A549 (cell line): ENCODE measurements around the gene ADARB2. TPM values are rescaled to one million over a fixed set of nuclear protein-coding genes. Genes with fewer than 3 reads are reported as not detected.
"Not testable (repeated sequence)": the region's sequence is repeated elsewhere in the genome, so short reads cannot be mapped to it uniquely, and the experiment has no call there.

Experiments used
- ATAC-seq, 2 experiments: fragments of 200-7000 bp in 1 of 2; fragments of >200 bp in 1 of 2; cut with Nextera tagmentation in 1 of 2; cut with Tn5 transposase in 1 of 2; 3 replicates each; pipeline versions ENCODE4 v1.8.0 to v1.9.1; 2018 to 2020; ENCODE audit warnings: mild to moderate bottlenecking in 1 of 2, moderate library complexity in 1 of 2
- CTCF ChIA-PET: fragments of 300-600 bp; sonication (Branson Sonifier 250); formaldehyde crosslinking; extraction: SDS; loops from one replicate; lab custom pipeline; 2021; ENCODE audit warnings: antibody characterized with exemption, inconsistent platforms; lab: Yijun Ruan, JAX
- POLR2A ChIA-PET: fragments of 350-600 bp; formaldehyde crosslinking; extraction: SDS; loops from one replicate; lab custom pipeline; 2021; ENCODE audit warnings: antibody characterized with exemption, inconsistent platforms; lab: Yijun Ruan, JAX
- DNase-seq, 2 experiments: peaks; one replicate each; pipeline versions ENCODE4 v3.0.0 to v3.0.0-alpha.2; 2011 to 2016; ENCODE audit warnings: low read depth in 1 of 2, low spot score in 1 of 2
- FAIRE-seq: peaks from 2 replicates; lab custom pipeline; 2011; peaks lifted over from hg19 to GRCh38; lab: Jason Lieb, UNC
- H3K27ac ChIP-seq, 2 experiments: fragments of >200 bp; sonication (Bioruptor Twin); formaldehyde crosslinking; 3 replicates each; pipeline ENCODE4 v1.5.1; 2016 to 2017
- H3K4me1 ChIP-seq: fragments of >200 bp; sonication (Bioruptor Twin); formaldehyde crosslinking; 3 replicates; pipeline ENCODE4 v1.6.1; 2016
- H3K4me2 ChIP-seq: fragments of >200 bp; sonication (Bioruptor Twin); formaldehyde crosslinking; 3 replicates; pipeline ENCODE4 v1.6.1; 2016
- H3K4me3 ChIP-seq: fragments of >200 bp; sonication (Bioruptor Twin); formaldehyde crosslinking; 3 replicates; pipeline ENCODE4 v1.5.1; 2016
- H3K9me3 ChIP-seq: fragments of >200 bp; sonication (Bioruptor Twin); formaldehyde crosslinking; 3 replicates; pipeline ENCODE4 v1.6.1; 2016
- FOXS1 ChIP-seq: fragments of 250-450 bp; sonication (Bioruptor Pico); IDR thresholded peaks from 2 replicates; pipeline ENCODE4 v1.5.0; 2020; ENCODE audit warnings: mild to moderate bottlenecking, moderate library complexity
- HDAC2 ChIP-seq: fragments of 200-600 bp; sonication (generic); IDR thresholded peaks from 2 replicates; pipeline ENCODE4 v1.6.1; 2016
- HMGXB4 ChIP-seq: fragments of 250-450 bp; sonication (Bioruptor Pico); IDR thresholded peaks from 2 replicates; pipeline ENCODE4 v1.5.0; 2021; ENCODE audit warnings: mild to moderate bottlenecking, moderate library complexity, borderline replicate concordance
- HOXB13 ChIP-seq: fragments of 250-450 bp; sonication (Bioruptor Pico); IDR thresholded peaks from 2 replicates; pipeline ENCODE4 v1.5.0; 2020; ENCODE audit warnings: low read depth, mild to moderate bottlenecking, moderate library complexity
- HOXB5 ChIP-seq: fragments of 250-450 bp; sonication (Bioruptor Pico); IDR thresholded peaks from 2 replicates; pipeline ENCODE4 v1.5.0; 2020; ENCODE audit warnings: mild to moderate bottlenecking, moderate library complexity
- JUNB ChIP-seq: fragments of >200 bp; sonication (Bioruptor Twin); formaldehyde crosslinking; IDR thresholded peaks from 2 replicates; pipeline ENCODE4 v1.6.1; 2016
- KDM1A ChIP-seq: fragments of 200-600 bp; sonication (generic); IDR thresholded peaks from 2 replicates; pipeline ENCODE4 v1.6.1; 2016; ENCODE audit warnings: low read depth, mild to moderate bottlenecking
- KDM5A ChIP-seq: fragments of 200-600 bp; sonication (generic); IDR thresholded peaks from 2 replicates; pipeline ENCODE4 v1.6.1; 2016; ENCODE audit warnings: antibody characterized with exemption, mild to moderate bottlenecking
- MAX ChIP-seq: IDR thresholded peaks from 2 replicates; pipeline ENCODE4 v1.6.1; 2012
- MAZ ChIP-seq: fragments of 150-350 bp; IDR thresholded peaks from 2 replicates; pipeline ENCODE4 v1.6.1; 2014; ENCODE audit warnings: antibody characterized with exemption, low read depth, low read length, borderline replicate concordance
- NPAS2 ChIP-seq: fragments of 250-450 bp; sonication (Bioruptor Pico); IDR thresholded peaks from 2 replicates; pipeline ENCODE4 v1.8.0; 2022; ENCODE audit warnings: mild to moderate bottlenecking, moderate library complexity, borderline replicate concordance
- POLR2AphosphoS2 ChIP-seq: conservative IDR thresholded peaks from 2 replicates; pipeline ENCODE4 v1.6.1; 2012; ENCODE audit warnings: low read length, improper control_type of control experiment, inconsistent platforms
- RCOR1 ChIP-seq: fragments of 150-350 bp; IDR thresholded peaks from 2 replicates; pipeline ENCODE4 v1.6.1; 2014; ENCODE audit warnings: antibody characterized with exemption, low read length, low read depth
- RFX5 ChIP-seq: fragments of 450-650 bp; IDR thresholded peaks from 2 replicates; pipeline ENCODE4 v1.7.1; 2014; ENCODE audit warnings: antibody characterized with exemption, mild to moderate bottlenecking, moderate library complexity
- TP53 ChIP-seq: fragments of 250-450 bp; sonication (Bioruptor Pico); IDR thresholded peaks from 2 replicates; pipeline ENCODE4 v1.5.0; 2021; ENCODE audit warnings: mild to moderate bottlenecking, moderate library complexity
- USF2 ChIP-seq: fragments of 450-650 bp; IDR thresholded peaks from 2 replicates; pipeline ENCODE4 v1.6.1; 2014; ENCODE audit warnings: antibody characterized with exemption
- WGBS: methylation state at CpG from one replicate; pipeline ENCODE4 v1.1.6; 2017; ENCODE audit errors: missing lambda C conversion rate; 5-methylcytosine and 5-hydroxymethylcytosine counted together
- polyA plus RNA-seq, 4 experiments: library from polyadenylated mRNA; depleted of rRNA in 3 of 4; stranded (reverse); fragments of >200 nt; fragmentation: RNase III in 1 of 4; extraction: RNeasy Plus Mini Kit Qiagen cat#74134 plus additional on column Dnase treatment in 1 of 4; gene quantifications; 2 replicates in 3 of 4; 3 replicates in 1 of 4; pipeline ENCODE4 v1.2.3, GENCODE V29; 2011 to 2017

ADARB2 gene
- polyA plus RNA-seq, 2 of the 4 experiments (the other 2 are of a cell fraction), result not detected

- TF ChIP-seq HMGXB4, result no peak
These were observed 199.2 kb downstream of the ADARB2 start (continued) for GRCh38 chr10:1538121-1538520.

GRCh38 chr10:1537449-1537848 lies 199.9 kb downstream of the ADARB2 start:
- WGBS, result 33% methylated on average over 2 of the region's 2 CpGs
- H3K4me3 ChIP-seq, POLR2A ChIA-PET, FAIRE-seq, H3K4me1 ChIP-seq, CTCF ChIA-PET, H3K4me2 ChIP-seq, H3K9me3 ChIP-seq, DNase-seq, H3K27ac ChIP-seq, ATAC-seq: not testable (repeated sequence)

- Histone ChIP-seq H3K4me3 (no peak overlapping the region), H3K9me3 (no peaks in the 10 kb centered on the region)
- DNase-seq, result no peak
- 51% methylated on average over 7 of the region's 7 CpGs for WGBS
- no peak for FAIRE-seq
- no peak for TF ChIP-seq USF2
- TF ChIP-seq MAZ, result no peak
- TF ChIP-seq, all 56 proteins: peak for 0
- H3K4me2 ChIP-seq, result no peak overlapping the region
- ATAC-seq, result no peak
- CTCF ChIA-PET, result no interaction called here
- POLR2A ChIA-PET, result no interaction called here
- no peaks in the 10 kb centered on the region for H3K4me1 ChIP-seq
- no peak overlapping the region for H3K27ac ChIP-seq
These were observed 201.0 kb downstream of the ADARB2 start for GRCh38 chr10:1536341-1536740.

GRCh38 chr10:1535301-1535965 lies 201.9 kb downstream of the ADARB2 start:
- TF ChIP-seq HOXB5 (CRISPR knock-in tag) (no peak), JUNB (no peak), HOXB13 (CRISPR knock-in tag) (no peak), KDM5A (no peak), RFX5 (no peak), RCOR1 (no peak), MAX (no peak), KDM1A (no peak), HDAC2 (no peak)
- TF ChIP-seq, all 56 proteins: peak for 0
- H3K9me3 ChIP-seq, result no peaks in the 10 kb centered on the region
- H3K4me3 ChIP-seq, result no peak overlapping the region
- no peak for FAIRE-seq
- no peak for ATAC-seq
- ChIA-PET POLR2A (no interaction called here), CTCF (no interaction called here)
- H3K4me2 ChIP-seq, result no peak overlapping the region
- no peak for DNase-seq
- WGBS, result 47% methylated on average over 23 of the region's 24 CpGs
- H3K4me1 ChIP-seq, result no peaks in the 10 kb centered on the region
- no peak overlapping the region for H3K27ac ChIP-seq

GRCh38 chr10:1534820-1535219 lies 202.5 kb downstream of the ADARB2 start:
- Histone ChIP-seq H3K4me1 (no peaks in the 10 kb centered on the region), H3K9me3 (no peaks in the 10 kb centered on the region), H3K27ac (no peak overlapping the region), H3K4me3 (no peak overlapping the region), H3K4me2 (no peak overlapping the region)
- ChIA-PET POLR2A (no interaction called here), CTCF (no interaction called here)
- ATAC-seq (no peak), DNase-seq (no peak), FAIRE-seq (no peak)
- 38% methylated on average over 18 of the region's 19 CpGs for WGBS
- no peak for TF ChIP-seq NPAS2
- TF ChIP-seq TP53, result no peak
- no peak for TF ChIP-seq USF2
- no peak for TF ChIP-seq FOXS1
- no peak for TF ChIP-seq POLR2AphosphoS2
- no peak for TF ChIP-seq RFX5
